COR-L47 (cell line): ENCODE results near the gene CENPX.

Source experiments
- DNase-seq: peaks from one replicate; lab custom pipeline; 2025; lab: John Stamatoyannopoulos, UW

CENPX gene

DNA sequence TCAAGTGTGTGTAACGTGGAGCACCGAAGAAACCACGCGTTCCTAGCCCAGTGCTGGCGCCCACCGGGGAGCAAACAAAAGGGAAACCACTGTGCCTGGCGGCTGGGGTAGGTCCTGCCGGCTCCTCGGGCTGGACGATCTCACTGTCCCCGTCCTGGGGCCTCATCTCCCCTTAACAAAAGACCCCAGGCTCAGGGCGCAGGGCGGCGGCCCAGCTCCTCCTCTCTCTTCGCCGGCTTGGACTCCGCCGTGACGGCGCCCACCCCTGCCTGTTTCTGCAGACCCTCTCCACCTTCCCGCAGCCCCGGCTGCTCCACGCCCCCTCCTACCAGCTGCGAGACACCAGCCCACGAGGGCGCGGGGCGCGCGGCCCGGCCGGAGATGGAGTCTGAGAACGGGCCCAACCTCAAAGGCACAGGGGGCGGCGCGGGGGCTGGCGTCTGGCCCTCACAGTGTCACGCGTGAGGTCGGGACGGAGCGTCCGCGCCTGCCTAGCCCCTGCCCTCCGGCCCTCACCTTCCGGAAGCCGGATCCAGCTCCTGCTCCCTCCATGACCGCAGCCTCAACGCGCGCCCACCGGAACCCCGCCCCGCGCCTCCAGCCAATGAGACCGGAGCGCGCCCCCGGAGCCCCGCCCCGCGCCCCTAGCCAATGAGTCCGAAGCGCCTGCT is at the start of gene CENPX:
Gene CENPX (minus strand): TSS at position 569 of the 671 bp plus-strand sequence. CDS start 17 bp downstream, at position 552.
- no peak for DNase-seq

DNA sequence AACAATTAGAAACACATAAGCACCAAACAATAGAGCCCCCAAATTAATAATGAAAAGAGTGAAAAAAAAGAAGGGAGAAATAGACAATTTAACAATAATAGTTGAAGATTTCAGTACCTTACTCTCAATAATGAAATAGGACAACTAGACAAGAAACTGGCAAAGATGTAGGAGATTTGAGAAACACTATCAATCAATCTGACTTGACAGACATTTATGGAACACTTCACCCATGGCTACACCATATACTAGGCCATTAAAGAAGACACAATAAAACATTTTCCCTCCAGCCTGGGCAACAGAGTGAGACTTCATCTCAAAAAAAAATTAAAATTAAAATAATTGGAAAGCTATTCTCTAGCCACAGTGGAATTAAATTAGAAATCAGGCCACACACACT is 47.9 kb upstream of the CENPX start:
- DNase-seq, result no peak

DNA sequence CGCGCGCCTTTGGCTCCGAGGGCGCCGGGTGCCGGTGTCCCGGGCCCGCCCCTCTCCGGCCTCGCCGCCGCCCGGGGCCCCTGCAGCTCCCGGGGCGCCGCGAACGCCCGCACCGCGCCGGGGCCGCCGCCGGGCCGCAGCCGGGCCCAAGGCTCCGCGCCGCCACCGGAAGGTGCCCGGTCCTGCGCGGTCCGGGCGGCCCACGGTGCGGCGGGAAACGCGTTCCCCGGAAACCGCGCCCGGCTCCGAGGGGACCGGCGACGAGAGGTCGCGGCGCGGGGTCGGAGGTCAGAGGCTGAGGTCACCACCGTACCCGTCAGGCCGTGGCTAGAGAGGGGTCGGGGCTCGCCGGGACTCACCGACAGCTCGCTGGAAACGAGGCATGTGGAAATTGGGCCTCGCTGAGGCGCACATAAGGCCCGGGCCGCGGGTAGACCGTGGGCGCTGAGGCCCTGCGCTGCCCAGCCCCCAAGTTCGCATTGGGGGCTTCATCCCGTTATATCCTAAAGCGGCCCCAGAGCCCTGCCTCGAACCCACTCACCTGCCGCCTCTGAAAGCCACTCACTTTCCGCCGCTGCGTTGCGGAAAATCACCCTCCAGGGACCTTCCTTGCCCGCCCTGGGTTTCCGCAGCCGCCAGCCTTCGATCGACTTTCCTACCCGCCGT is 43.1 kb upstream of the CENPX start, which contains the start of gene DUS1L:
Gene DUS1L (minus strand): TSS at position 167 of the 666 bp plus-strand sequence. CDS start 745 bp downstream, outside the sequence.
- DNase-seq, result peak; percentile 43

DNA sequence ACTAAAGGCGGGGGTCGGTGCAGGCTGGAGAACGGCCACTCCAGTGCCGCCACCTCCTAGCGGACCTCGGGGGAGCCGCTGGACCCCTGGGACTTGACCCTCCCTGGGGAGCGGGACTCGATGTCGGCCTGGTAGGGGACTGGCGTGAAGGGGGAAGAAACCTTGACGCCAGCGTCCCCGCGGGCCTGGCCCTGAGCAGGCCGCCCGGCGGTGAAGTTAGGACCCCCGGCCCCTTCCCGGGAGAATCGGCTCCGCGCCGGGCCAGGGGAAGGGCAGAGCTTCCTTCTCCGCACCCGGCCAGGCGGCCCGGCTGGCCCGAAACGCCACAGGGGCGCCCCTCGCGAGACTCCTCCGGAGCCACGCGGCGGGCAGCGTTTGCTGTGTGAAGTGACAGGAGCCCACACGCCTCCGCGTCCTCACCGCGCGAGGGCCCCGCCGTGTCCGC is 42.5 kb upstream of the CENPX start:
- no peak for DNase-seq

DNA sequence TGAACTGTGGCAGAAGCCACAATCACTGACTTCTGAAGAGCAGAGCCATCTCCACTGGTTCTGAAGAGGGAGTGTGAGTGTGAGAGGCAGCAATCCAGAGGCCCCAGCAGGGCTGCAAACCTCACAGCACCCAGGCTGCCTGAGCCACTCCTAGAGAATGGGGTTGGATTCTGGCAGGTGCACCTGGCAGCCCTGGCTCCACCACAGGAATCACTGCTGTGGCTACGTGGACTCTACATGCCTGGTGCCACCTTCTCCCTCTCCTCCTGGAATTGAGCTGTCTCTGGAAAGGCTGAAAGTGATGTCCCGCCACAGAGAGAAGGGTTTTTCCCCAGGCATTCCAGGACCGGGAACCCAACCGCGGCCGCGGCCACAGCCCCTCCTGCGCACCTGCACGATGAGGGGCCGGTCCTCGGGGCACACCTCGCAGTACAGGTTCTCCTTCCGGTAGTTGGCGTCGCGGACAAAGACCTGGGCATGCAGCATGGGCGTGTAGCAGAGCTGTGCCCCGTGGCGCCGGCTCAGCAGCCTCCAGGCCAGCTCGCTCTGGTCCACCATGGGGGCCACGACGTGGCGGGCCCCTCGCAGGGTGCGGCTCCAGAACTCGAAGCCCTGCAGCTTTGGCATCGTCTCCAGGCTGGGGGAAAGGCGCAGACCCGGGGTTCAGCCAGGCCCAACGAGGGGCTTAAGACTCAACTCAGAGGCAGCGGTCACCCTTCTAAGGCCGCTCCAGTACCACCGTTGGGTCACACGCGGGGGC is 41.9 kb upstream of the CENPX start:
- peak; percentile 33 for DNase-seq

DNA sequence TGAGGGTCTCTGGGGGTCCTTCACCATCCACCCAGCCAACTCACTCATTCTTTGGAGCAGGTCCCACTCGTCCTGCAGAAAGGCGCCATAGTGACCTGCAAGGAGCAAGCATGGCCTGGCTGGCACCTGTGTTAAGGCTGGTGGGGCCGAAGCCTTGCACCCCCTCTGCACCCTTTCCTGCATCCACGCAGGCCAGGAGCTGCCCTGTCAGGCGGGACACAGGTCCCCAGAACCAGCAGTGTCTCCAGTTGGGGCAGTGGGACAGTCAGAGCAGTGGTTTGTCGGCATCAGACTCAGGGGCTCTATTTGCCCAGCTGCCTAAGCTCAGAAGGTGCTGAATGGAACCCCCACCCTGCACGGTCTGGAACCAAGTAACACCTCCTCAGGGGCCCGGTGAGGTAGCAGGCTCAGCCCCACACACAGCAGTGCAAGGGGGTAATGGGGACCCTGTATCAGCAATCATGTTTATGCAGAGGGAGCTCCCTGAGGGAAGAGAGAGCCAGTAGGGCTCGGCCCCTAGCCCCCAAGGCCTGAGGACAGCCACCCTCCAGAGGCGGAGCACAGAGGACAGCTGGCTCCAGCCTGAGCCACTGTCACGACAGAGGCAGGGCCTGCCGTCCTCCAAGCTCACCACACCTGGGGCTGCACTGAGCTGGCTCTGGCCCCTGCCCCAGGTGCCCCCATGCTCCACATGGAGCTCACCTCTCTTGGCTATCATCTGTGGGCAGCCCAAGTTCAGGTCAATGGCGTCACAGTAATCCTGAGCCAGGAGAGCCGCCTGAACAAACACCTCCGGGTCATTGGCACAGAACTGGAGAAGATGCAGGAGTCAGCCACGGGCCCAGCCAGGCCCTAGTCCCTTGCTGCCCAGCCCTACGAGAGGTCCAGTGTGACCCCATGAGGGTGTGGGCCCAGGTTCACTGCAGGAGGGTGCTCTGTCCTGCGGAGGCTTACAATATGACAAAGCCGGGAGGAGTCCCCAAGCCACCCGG is 41.0 kb upstream of the CENPX start:
- DNase-seq, result no peak

DNA sequence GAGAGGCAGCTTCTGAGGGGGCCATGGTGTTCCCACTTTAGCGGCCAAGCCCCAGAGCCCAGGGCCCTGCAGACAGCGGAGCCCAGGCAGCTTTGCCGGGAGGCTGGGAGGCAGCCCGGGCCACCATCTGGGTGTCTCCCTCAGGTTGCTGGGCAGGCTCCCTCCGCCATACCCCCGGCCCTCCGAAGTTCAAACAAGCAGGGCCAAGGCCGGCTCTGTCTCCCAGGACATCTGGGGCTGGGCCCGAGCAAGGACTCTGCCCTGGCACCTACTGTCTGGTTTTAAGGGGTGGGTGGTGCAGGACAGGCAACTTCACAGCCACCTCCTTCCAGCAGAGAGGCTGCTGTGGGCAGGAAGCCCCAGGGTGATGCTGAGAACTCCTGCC is 40.3 kb upstream of the CENPX start:
- DNase-seq, result no peak

DNA sequence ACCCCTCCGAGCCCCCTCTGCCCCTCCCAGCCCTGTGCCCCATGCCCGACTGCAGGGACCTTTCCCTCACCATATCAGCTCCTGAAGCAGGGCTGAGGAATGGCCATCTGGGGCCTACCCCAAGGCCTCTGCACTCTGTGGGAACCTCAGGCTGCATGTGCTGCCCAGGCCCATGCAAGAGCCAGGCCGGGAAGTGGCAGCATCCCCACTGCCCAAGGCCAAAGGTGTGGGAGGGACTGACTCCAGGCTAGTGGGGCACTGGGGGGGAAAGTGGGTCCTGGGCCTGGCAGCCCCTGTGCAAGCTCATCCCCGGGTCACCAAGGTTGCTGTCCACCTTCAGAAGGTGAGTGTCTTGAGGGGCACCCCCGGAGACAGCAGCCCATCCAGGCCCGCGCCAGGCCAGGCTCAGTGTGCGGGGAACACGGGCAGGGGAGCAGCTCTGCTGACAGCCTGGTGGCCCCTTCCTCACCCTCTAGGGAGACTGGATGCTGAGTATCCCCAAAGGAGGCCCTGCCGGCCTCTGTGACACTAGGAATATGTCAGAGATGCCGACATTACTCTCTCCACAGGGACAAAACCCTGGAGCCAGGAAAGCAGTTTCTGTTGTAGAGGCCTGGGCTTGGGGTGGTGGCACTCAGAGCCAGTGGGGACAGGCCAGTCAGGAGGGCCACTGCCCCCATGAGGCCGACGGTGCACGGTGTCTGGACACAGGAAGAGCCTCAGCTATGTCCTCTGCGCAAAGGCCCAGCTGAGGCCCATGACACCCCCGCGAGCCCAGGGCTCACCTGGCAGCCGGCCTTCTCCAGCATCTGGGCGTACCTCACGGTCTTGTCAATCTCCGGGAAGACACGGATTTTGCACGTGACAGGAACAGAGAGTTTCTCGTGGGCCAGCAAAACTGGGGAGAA is 39.7 kb upstream of the CENPX start:
- DNase-seq, result no peak

DNA sequence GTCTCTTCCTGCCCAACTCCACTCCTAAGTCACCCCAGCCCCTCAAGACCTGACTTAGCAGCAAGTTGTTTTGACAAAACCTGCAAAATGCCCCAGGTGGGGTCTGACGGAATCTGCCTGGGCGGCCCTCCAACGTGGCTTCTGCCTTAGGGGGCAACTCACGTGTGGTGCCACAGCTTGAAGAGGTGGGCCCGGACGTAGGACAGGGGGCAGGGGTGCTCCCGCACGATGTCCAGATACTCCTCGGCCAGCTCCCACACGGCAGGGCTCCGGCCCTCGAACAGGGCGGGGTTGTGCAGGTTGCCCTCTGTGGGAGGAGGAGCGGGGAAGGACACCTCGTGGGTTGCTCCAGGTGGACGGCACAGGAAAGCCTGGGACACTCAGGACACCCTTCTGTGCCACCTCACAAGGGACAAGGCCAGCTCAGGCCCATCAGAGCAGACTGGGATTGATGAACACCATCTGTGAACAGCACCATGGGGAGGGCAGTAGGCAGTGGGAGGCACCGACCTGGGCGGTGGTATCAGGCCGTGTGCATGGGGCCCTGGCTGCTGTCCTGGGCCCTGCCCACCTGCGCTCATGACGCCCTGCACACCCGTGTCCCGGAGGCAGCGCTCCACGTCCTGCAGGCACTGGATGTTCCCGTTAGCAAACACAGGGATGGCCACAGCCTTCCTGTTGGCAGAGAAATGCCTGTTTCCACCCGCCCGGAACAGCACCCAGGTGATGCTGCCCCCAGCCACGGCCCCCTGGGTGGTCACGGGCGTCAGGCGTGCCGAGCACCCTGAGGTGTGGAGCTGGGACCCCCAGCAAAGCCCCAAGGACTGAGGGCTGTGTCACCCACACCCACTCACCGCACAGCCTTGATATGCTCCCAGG is 38.6 kb upstream of the CENPX start:
- DNase-seq, result no peak

DNA sequence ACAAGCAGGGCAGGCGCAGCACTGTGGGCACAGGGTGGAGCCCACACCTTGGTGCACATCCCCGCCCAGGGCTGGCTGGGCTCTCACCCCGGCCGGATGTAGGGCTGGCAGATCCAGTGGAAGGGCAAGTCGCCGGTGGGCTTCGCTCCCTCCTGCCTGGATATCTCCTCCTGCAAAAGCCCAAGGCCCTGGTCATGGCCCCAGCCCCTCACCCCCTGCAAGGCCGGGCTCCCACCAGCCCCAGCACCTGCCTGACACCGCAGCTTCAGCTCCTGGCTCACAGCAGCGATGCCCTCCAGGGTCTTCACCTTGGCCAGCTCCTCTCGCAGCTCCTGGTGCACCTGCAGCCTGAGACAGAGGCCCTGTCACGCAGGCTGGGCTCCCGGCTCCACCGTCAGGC is 37.9 kb upstream of the CENPX start:
- no peak for DNase-seq

DNA sequence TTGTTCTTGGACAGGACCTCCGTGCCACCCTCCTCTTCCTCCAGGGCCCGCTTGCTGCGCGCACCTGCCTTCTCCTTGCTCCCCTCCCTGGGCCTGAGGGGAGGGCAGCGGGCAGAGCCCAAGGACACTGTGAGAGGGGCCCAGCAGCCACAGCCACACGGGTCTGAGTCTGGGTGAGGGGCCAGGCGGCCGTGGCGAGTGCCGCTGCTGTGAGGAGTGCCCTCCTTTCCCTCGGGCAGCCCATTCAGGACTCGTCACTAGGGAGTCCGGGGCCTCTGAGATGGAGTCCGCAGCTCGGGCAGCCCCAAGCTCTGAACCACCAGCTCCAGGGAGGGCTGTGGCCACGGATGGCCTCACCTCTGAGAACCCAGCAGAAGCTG is 37.3 kb upstream of the CENPX start:
- DNase-seq, result no peak

DNA sequence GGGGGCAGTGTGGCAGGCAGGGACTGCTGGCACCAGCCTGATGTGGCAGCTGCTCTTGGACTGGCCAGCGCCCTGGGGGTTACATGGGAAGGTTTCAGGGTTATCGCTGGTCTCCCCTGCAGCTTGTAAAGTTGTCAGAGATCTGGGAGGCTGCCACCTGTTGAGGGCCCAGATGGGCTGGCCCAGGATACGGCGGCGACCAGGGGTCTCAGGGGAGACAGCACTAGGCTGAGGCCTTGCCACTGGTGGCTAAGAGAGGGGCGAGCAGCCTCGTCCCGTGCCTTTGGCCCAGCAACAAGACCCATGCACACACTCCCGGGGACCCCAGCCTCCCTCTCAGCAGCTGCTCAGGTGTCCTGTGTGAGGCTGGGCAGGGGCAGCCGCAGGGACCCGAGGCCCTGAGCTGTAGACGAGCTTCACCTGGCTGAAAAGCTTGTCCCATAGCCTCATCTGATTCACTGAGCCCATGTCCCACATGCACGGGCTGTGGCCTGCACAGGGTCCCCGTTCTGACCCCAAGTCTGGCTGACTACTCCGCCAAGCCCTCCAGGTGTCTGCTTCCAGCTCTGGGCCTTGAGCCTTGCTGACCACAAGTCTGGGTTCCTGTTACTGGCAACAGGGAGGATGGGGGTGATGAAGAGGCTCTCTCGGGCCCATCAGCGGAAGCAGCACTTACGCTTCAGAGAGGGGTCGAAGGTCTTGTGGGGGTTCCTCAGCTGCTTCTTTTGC is 36.8 kb upstream of the CENPX start:
- no peak for DNase-seq

DNA sequence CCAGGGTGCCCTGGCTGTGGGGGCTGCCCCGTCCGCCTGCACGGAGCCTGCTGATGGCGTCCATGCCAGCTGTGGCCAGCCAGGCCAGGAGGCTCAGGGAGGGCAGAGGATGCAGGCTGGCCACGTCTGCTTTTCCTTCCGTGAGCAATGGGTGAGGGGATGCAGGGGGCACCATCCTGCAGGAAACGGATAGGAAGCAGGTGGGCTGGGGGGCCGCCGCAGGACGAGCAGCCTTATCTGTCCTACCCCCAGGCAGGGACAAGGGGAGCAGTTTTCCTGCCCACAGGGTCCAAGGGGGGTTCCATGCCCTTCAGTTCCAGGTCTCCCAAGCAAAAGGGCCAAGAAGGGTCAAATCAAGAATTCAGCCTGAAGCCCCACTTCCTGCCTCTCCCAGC is 36.2 kb upstream of the CENPX start:
- no peak for DNase-seq

DNA sequence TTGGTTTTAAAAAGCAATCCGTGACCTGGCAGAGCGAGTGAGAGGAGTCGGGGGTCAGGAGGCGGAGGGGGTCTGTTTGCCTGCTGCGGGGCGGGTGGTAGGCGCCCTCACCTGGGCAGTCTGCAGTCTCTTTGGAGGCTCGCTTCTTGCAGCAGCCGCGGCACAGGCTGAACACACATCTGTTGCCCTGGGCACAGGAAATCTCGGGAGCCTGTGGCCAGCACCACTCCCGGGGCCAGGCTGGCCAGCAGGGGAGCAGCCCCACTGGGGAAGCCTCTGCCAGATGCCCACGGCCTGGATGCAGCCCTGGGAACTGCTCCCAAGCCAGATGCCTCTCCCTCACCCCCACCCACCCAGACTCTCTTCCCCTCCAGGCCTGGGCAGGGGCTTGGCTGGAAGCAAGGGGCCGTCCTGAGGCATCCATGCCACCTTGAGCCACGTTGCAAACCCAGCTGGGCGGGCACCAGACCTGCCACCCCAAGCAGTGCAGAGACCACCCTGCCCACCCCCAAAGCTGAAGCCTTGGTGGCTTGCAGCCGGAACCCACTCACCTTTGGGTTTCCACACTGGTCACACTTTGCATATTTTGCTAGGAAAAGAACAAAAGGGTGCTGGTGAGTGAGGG is 35.7 kb upstream of the CENPX start:
- no peak for DNase-seq

DNA sequence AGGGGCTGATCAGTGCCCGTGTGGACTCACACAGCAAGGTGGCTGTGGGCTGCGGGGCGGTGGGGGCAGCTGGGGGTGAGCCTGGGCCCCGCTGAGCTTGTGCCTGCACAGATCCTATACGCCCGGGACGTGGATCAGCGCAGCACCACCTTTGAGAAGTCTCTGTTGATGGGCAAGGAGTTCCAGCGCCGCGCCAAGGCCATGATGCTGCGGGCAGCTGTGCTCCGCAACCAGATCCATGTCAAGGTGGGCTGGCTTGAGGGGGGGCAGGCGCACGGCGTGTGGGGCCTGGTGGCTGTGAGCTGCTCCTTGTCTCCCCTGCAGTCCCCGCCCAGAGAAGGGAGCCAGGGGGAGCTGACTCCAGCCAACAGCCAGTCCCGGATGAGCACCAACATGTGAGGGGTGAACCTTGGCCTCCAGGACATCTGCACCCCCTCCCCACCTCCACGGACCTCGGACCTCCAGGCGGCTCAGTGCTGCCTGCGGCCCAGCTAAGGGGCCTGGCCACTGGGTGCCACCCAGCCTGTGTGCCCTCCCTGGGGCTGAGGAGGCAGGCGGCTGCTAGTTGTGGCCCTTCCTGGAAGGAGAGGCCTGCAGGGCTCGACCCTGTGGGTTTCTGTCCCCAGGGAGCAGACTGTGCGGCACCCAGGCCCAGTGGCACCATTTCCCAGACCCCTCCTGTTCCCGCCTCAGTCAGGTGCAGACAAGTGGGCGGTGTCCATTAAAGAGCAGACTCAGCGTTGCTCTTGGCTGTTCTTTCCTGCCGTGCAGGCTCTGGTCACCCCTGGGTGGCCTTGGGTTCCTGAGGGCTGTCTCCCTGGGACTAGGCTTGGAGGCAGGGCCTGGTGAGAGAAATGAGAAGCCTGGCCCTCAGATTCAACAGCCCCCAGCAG is 34.3 kb upstream of the CENPX start:
- no peak for DNase-seq

DNA sequence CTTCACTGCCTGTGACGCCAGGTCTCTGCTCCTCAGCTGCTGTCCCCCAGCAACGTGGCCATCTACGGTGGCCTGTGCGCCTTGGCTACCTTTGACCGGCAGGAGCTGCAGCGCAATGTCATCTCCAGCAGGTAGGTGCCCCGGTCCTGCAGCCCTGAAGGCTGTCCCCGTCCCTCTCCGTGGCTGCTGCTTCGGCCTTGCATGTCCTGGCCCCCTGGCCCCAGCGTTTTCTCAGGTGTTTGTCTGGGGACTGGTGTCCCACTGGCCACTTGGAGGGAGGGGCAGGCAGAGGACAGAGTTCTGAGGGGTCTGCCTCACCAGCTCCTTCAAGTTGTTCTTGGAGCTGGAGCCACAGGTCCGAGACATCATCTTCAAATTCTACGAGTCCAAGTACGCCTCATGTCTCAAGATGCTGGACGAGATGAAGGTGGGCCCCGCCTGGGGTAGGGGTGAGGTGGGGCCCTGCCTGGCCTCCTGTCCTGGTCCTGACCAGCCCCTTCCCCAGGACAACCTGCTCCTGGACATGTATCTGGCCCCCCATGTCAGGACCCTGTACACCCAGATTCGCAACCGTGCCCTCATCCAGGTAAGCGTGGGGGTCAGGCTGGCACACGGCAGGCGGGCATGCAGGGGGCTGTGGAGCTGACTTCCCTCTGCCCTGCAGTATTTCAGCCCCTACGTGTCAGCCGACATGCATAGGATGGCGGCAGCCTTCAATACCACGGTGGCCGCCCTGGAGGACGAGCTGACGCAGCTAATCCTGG is 33.5 kb upstream of the CENPX start:
- DNase-seq, result no peak
